ENCODE results near the gene FAM228A. TPM values are rescaled to one million over a fixed set of nuclear protein-coding genes. Genes with fewer than 3 reads are reported as not detected.

Gene FAM228A
- total and polyA plus RNA-seq, 2 donors from 2014 or later = 0.39 to 0.76 TPM

GRCh38 chr2:24233321-24233720, 58.5 kb downstream of the FAM228A start:
- TF ChIP-seq, protein P1, sequence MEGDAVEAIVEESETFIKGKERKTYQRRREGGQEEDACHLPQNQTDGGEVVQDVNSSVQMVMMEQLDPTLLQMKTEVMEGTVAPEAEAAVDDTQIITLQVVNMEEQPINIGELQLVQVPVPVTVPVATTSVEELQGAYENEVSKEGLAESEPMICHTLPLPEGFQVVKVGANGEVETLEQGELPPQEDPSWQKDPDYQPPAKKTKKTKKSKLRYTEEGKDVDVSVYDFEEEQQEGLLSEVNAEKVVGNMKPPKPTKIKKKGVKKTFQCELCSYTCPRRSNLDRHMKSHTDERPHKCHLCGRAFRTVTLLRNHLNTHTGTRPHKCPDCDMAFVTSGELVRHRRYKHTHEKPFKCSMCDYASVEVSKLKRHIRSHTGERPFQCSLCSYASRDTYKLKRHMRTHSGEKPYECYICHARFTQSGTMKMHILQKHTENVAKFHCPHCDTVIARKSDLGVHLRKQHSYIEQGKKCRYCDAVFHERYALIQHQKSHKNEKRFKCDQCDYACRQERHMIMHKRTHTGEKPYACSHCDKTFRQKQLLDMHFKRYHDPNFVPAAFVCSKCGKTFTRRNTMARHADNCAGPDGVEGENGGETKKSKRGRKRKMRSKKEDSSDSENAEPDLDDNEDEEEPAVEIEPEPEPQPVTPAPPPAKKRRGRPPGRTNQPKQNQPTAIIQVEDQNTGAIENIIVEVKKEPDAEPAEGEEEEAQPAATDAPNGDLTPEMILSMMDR (IDR thresholded peaks at IDR 0.05; ENCODE audit: borderline replicate concordance, extremely low read depth, insufficient read depth) = no peak
- no peak overlapping the region for H3K27ac ChIP-seq (ENCODE audit: low read depth in 2 of 2, low read length in 2 of 2)
- H3K9ac ChIP-seq (ENCODE audit: low read length in 3 of 3) = no peak overlapping the region
- FAIRE-seq (no peak), DNase-seq (no peak)
- H3K4me3 ChIP-seq (ENCODE audit: low read length in 3 of 3) = no peak overlapping the region
- peaks cover 0 to 3% (median 0%) of the 10 kb centered on the region in 3 donors for H3K36me3 ChIP-seq (ENCODE audit: control insufficient read depth in 2 of 3, insufficient read depth in 3 of 3, low read length in 3 of 3)
- no peaks in the 10 kb centered on the region for H3K9me3 ChIP-seq (ENCODE audit: control insufficient read depth in 2 of 3, insufficient read depth in 1 of 3, low read length in 3 of 3)
- H3K4me1 ChIP-seq (ENCODE audit: control insufficient read depth in 2 of 3, insufficient read depth in 2 of 3, low read depth in 1 of 3, low read length in 3 of 3) = no peaks in the 10 kb centered on the region
- H3K27me3 ChIP-seq (ENCODE audit: control insufficient read depth, insufficient read depth, low read length) = no peaks in the 10 kb centered on the region
- intact Hi-C loops (cut with DNase I) = no loop called here

DNA sequence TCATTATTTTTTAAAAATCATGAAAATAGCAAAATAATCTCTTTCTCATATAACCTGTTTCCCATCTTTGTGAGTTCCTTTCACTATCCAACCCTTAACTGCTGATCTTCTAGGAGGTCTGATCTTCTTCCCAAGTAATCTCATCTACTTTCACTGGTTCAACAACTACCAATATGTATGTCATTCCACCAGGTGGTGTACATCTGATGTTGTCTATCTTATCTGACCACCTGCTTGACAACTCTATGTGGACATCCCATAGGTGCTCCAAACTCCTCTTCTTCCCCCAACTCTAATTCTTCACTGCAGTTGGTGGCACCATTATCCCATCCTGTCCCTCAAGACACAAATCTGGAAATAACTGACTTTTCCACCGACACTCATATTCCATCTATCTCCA, 62.5 kb downstream of the FAM228A start:
- Histone ChIP-seq H3K9ac (ENCODE audit: low read length in 3 of 3) (no peak overlapping the region), H3K36me3 (ENCODE audit: control insufficient read depth in 2 of 3, insufficient read depth in 3 of 3, low read length in 3 of 3) (no peaks in the 10 kb centered on the region), H3K4me3 (ENCODE audit: low read length in 3 of 3) (no peak overlapping the region), H3K9me3 (ENCODE audit: control insufficient read depth in 2 of 3, insufficient read depth in 1 of 3, low read length in 3 of 3) (no peaks in the 10 kb centered on the region), H3K27ac (ENCODE audit: low read depth in 2 of 2, low read length in 2 of 2) (no peak overlapping the region), H3K27me3 (ENCODE audit: control insufficient read depth, insufficient read depth, low read length) (no peaks in the 10 kb centered on the region), H3K4me1 (ENCODE audit: control insufficient read depth in 2 of 3, insufficient read depth in 2 of 3, low read depth in 1 of 3, low read length in 3 of 3) (no peaks in the 10 kb centered on the region)
- TF ChIP-seq, protein P1 (IDR thresholded peaks at IDR 0.05; ENCODE audit: borderline replicate concordance, extremely low read depth, insufficient read depth) = no peak
- DNase-seq (no peak), FAIRE-seq (no peak)
- intact Hi-C loops (cut with DNase I) = no loop called here

DNA sequence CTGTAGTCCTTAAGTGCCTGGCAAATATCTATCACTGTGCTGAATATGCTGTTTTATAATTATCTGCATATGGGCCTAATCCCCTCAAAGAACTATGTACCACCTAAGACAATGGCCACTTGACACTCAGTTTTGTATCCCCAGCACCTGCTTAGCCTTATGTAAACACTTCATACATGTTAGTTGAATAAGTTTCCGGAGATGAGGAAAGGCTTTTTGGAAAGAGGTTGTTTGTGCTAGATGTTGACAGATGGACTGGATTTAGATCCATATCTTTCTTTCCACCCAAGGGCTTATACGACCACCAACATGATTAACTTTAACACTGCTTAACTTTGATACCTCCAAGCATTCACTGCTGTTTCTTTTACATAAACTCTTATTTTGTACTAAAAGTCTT, 63.3 kb downstream of the FAM228A start:
- DNase-seq = no peak
- Histone ChIP-seq H3K27ac (ENCODE audit: low read depth in 2 of 2, low read length in 2 of 2) (no peak overlapping the region), H3K9me3 (ENCODE audit: control insufficient read depth in 2 of 3, insufficient read depth in 1 of 3, low read length in 3 of 3) (no peaks in the 10 kb centered on the region), H3K36me3 (ENCODE audit: control insufficient read depth in 2 of 3, insufficient read depth in 3 of 3, low read length in 3 of 3) (no peaks in the 10 kb centered on the region), H3K27me3 (ENCODE audit: control insufficient read depth, insufficient read depth, low read length) (no peaks in the 10 kb centered on the region), H3K4me3 (ENCODE audit: low read length in 3 of 3) (no peak overlapping the region), H3K4me1 (ENCODE audit: control insufficient read depth in 2 of 3, insufficient read depth in 2 of 3, low read depth in 1 of 3, low read length in 3 of 3) (no peaks in the 10 kb centered on the region), H3K9ac (ENCODE audit: low read length in 3 of 3) (no peak overlapping the region)
- no peak for FAIRE-seq
- intact Hi-C loops (cut with DNase I) = no loop called here
- TF ChIP-seq, protein P1 (IDR thresholded peaks at IDR 0.05; ENCODE audit: borderline replicate concordance, extremely low read depth, insufficient read depth) = no peak

- intact Hi-C loops (cut with DNase I) = no loop called here
- no peak overlapping the region for H3K9ac ChIP-seq (ENCODE audit: low read length in 3 of 3)
- TF ChIP-seq, protein P1 (IDR thresholded peaks at IDR 0.05; ENCODE audit: borderline replicate concordance, extremely low read depth, insufficient read depth) = no peak
- FAIRE-seq (no peak), DNase-seq (no peak)
- H3K4me1 ChIP-seq (ENCODE audit: control insufficient read depth in 2 of 3, insufficient read depth in 2 of 3, low read depth in 1 of 3, low read length in 3 of 3) = no peaks in the 10 kb centered on the region
- H3K27ac ChIP-seq (ENCODE audit: low read depth in 2 of 2, low read length in 2 of 2) = no peak overlapping the region
- no peaks in the 10 kb centered on the region for H3K9me3 ChIP-seq (ENCODE audit: control insufficient read depth in 2 of 3, insufficient read depth in 1 of 3, low read length in 3 of 3)
- no peaks in the 10 kb centered on the region for H3K36me3 ChIP-seq (ENCODE audit: control insufficient read depth in 2 of 3, insufficient read depth in 3 of 3, low read length in 3 of 3)
- H3K27me3 ChIP-seq (ENCODE audit: control insufficient read depth, insufficient read depth, low read length) = no peaks in the 10 kb centered on the region
- H3K4me3 ChIP-seq (ENCODE audit: low read length in 3 of 3) = no peak overlapping the region
Observed at GRCh38 chr2:24239553-24239952, 64.7 kb downstream of the FAM228A start.
